ENCODE data around the gene KLHL25.

- TF ChIP-seq CTCF (IDR thresholded peaks at IDR 0.05) (no peak), POLR2A (IDR thresholded peaks at IDR 0.05) (no peak)
Observed at GRCh38 chr15:85810075-85810474, 15.3 kb upstream of the KLHL25 start.
